ENCODE data around the gene AASDHPPT. TPM values are rescaled to one million over a fixed set of nuclear protein-coding genes. Genes with fewer than 3 reads are reported as not detected.

AASDHPPT gene
- total and polyA plus RNA-seq, 8 donors = 3.5 to 60.1 (median 19.7) TPM

DNA sequence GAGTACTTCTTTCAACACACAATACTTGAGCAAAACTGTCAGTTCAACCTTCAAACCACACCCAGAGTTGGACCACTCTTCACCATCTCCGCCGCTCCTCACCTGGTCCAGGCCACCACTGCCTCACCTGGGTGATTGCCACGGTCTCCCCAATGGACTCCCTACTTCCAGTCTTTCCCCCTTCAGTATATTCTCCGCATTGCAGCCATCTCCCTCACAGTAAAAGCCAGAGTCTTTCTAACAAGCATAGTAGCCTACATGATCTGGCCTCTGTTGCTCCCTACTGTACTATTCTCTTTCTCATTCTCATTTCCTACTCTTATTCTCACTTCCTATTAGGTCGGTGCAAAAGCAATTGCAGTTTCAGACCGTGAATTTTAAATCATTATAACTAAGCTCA lies 28.5 kb downstream of the AASDHPPT start:
- H3K27me3 ChIP-seq = no peaks in the 10 kb centered on the region
- H3K27ac ChIP-seq = no peak overlapping the region
- intact Hi-C loops (cut with DNase I; ENCODE audit: low total_unique reads) = no loop called here
- H3K4me3 ChIP-seq = no peak overlapping the region
- no peaks in the 10 kb centered on the region for H3K4me1 ChIP-seq
- no peaks in the 10 kb centered on the region for H3K36me3 ChIP-seq
- TF ChIP-seq POLR2AphosphoS5 (IDR thresholded peaks at IDR 0.05) (no peak), POLR2A (IDR thresholded peaks at IDR 0.05) (no peak), EP300 (IDR thresholded peaks at IDR 0.05) (no peak)
- TF ChIP-seq, protein P1, sequence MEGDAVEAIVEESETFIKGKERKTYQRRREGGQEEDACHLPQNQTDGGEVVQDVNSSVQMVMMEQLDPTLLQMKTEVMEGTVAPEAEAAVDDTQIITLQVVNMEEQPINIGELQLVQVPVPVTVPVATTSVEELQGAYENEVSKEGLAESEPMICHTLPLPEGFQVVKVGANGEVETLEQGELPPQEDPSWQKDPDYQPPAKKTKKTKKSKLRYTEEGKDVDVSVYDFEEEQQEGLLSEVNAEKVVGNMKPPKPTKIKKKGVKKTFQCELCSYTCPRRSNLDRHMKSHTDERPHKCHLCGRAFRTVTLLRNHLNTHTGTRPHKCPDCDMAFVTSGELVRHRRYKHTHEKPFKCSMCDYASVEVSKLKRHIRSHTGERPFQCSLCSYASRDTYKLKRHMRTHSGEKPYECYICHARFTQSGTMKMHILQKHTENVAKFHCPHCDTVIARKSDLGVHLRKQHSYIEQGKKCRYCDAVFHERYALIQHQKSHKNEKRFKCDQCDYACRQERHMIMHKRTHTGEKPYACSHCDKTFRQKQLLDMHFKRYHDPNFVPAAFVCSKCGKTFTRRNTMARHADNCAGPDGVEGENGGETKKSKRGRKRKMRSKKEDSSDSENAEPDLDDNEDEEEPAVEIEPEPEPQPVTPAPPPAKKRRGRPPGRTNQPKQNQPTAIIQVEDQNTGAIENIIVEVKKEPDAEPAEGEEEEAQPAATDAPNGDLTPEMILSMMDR (IDR thresholded peaks at IDR 0.05) = no peak
- no peak for DNase-seq
- 91 to 93% (median 92%) methylated on average over 6 of the region's 6 CpGs for WGBS, 5 donors
- H3K9me3 ChIP-seq = no peaks in the 10 kb centered on the region

DNA sequence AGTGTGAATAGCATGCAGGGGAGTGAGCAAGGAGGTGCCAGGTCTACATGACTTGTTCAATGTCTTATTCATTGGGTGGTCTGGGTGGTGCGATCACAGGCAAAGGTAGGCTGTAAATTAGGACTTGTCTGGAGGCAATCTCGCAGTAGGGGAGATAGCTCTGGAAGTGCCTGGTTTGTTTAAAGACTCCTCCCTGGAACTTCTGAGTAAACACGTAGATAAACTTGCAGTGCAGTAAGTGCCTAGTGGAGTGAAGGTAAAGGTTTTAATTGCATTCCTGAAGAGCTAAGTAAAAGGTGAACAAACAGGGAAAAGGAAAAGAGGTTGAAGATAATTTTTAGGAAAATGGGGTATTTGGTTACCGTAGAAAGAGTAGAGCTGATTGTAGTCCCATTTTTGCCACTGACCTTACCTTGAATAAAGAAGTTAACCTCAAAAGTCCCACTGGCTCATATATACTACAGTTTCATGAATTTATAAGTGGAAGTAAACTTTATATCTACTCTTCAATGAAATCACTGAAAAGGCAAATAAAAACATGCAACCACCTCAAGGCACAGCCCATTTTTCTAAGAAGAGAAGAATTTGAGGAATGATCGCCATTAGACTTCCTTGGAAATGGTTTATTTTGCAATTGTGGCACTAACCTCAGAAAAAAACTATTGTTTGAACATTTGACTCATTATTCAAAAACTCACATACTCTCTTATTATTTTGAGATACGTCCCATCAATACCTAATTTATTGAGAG lies 44.3 kb downstream of the AASDHPPT start:
- TF ChIP-seq, protein P1 (IDR thresholded peaks at IDR 0.05) = no peak
- no peak for TF ChIP-seq EP300 (IDR thresholded peaks at IDR 0.05)
- TF ChIP-seq POLR2A (IDR thresholded peaks at IDR 0.05) = no peak
- no peak for TF ChIP-seq POLR2AphosphoS5 (IDR thresholded peaks at IDR 0.05)
- Histone ChIP-seq H3K27ac (no peak overlapping the region), H3K36me3 (no peaks in the 10 kb centered on the region), H3K4me3 (no peak overlapping the region), H3K27me3 (no peaks in the 10 kb centered on the region), H3K4me1 (no peaks in the 10 kb centered on the region), H3K9me3 (no peaks in the 10 kb centered on the region)
- intact Hi-C loops (cut with DNase I; ENCODE audit: low total_unique reads) = no loop called here
- 52 to 60% (median 57%) methylated on average over 6 of the region's 6 CpGs for WGBS, 5 donors
- DNase-seq = no peak

DNA sequence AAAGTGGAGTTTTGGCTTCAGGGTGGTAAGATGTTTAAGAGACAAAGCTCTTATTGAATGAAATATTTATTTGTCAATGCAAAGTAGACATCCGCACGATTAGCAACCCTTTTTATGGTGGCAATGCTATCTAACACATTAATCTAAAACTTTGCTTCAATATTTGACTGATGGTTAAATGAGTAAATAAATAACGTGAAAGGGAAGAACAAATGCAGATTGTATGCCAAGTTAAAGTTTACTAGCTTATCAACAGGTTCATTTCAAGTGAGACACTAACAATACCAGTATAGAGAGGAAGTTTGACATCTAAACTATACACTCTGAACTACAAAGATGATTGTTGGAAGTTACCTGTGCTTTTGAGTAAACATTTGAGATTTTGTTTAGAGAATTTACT lies 50.1 kb downstream of the AASDHPPT start:
- no peak overlapping the region for H3K4me3 ChIP-seq
- H3K9me3 ChIP-seq = no peaks in the 10 kb centered on the region
- no peaks in the 10 kb centered on the region for H3K4me1 ChIP-seq
- DNase-seq = no peak
- TF ChIP-seq EP300 (IDR thresholded peaks at IDR 0.05) (no peak), POLR2A (IDR thresholded peaks at IDR 0.05) (no peak), POLR2AphosphoS5 (IDR thresholded peaks at IDR 0.05) (no peak)
- TF ChIP-seq, protein P1 (IDR thresholded peaks at IDR 0.05) = no peak
- H3K27ac ChIP-seq = no peak overlapping the region
- 15 to 26% (median 24%) methylated on average over 3 of the region's 3 CpGs for WGBS, 5 donors
- H3K27me3 ChIP-seq = no peaks in the 10 kb centered on the region
- H3K36me3 ChIP-seq = no peaks in the 10 kb centered on the region
- intact Hi-C loops (cut with DNase I; ENCODE audit: low total_unique reads) = no loop called here

GRCh38 chr11:106128740-106129139 lies 51.3 kb downstream of the AASDHPPT start:
- no peaks in the 10 kb centered on the region for H3K27me3 ChIP-seq
- H3K36me3 ChIP-seq = no peaks in the 10 kb centered on the region
- H3K9me3 ChIP-seq = no peaks in the 10 kb centered on the region
- WGBS, 5 donors = 72 to 92% (median 86%) methylated on average over 2 of the region's 2 CpGs
- no peaks in the 10 kb centered on the region for H3K4me1 ChIP-seq
- intact Hi-C loops (cut with DNase I; ENCODE audit: low total_unique reads) = no loop called here
- no peak for DNase-seq
- H3K4me3 ChIP-seq = no peak overlapping the region
- H3K27ac ChIP-seq = no peak overlapping the region
- TF ChIP-seq POLR2A (IDR thresholded peaks at IDR 0.05) = no peak
- no peak for TF ChIP-seq POLR2AphosphoS5 (IDR thresholded peaks at IDR 0.05)
- TF ChIP-seq, protein P1 (IDR thresholded peaks at IDR 0.05) = no peak
- no peak for TF ChIP-seq EP300 (IDR thresholded peaks at IDR 0.05)

Data from stomach (tissue), 9 donors.